B cell (primary cell): ENCODE measurements around the gene DPYD.

Experiments used
- CTCF ChIP-seq: fragments of 200-600 bp; IDR thresholded peaks from one replicate; pipeline ENCODE4 v1.8.0; 2022; ENCODE audit warnings: antibody characterized with exemption, mild to moderate bottlenecking
- EZH2 ChIP-seq: IDR thresholded peaks from 2 replicates; pipeline ENCODE4 v1.6.1; 2012; ENCODE audit warnings: borderline replicate concordance, low read depth, mild to moderate bottlenecking, moderate library complexity, low read length; ENCODE audit not compliant: insufficient read depth, poor library complexity, severe bottlenecking

DNA sequence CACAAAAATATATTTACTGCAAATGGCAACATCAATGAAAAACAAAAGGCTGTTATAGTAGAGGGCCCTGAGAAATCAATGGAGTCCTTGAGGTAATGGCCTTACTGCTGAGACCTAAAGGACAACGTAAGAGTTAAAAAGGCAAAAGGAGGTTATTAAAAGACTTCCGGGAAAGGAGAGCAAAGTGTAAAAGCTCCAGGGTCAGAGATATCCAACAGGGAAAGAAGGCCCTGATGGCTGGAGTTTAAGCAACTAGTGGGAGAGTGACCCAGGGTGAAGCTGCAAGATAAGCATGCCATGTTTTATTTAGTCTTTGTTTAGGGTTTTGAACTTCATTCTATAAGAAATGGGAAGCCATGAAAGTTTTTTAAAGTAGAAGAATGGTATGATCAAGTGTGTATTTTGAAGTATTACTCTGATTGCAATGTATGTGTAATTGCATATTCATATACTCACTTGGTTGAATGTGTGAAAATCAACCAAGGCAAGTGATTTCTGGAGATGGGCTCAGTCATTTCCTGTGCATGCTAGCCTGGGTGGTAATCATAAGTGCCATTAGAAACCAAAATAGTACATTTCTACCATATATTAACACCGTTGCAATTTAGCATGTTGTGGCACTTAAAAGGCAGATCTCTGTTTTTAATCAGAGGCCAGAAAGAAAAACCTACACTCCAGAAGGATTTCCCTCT is 5.3 kb upstream of the DPYD start:
- TF ChIP-seq CTCF: no peak
- no peak for TF ChIP-seq EZH2
